GM12878 (cell line): ENCODE results near the gene SRCAP. TPM values are rescaled to one million over a fixed set of nuclear protein-coding genes. Genes with fewer than 3 reads are reported as not detected.

Experiments used
- ATAC-seq: fragments of 200-7000 bp; cut with Tn5 transposase; 3 replicates; pipeline ENCODE4 v1.9.1; 2020; ENCODE audit warnings: mild to moderate bottlenecking, moderate library complexity
- BruUV-seq: library from RNA; stranded (reverse); fragments of 400-500 nt; replicated peaks from 2 replicates; lab custom pipeline; 2021; lab: Mats Ljungman, UMichigan
- CTCF ChIA-PET: fragments of 300-600 bp; sonication (Branson Sonifier 250); formaldehyde crosslinking; extraction: SDS; loops from one replicate; lab custom pipeline; 2021; ENCODE audit warnings: inconsistent platforms; lab: Yijun Ruan, JAX
- POLR2A ChIA-PET: fragments of 350-600 bp; formaldehyde crosslinking; extraction: SDS; loops from one replicate; lab custom pipeline; 2021; ENCODE audit warnings: inconsistent platforms; lab: Charles Lee
- RAD21 ChIA-PET: fragments of 300-600 bp; sonication (Branson Sonifier 250); formaldehyde crosslinking; loops from one replicate; lab custom pipeline; 2023; ENCODE audit warnings: antibody characterized with exemption; ENCODE audit not compliant: unreplicated experiment; lab: Charles Lee
- SMC1A ChIA-PET: fragments of 300-600 bp; sonication (Branson Sonifier 250); formaldehyde crosslinking; loops from one replicate; lab custom pipeline; 2023; ENCODE audit not compliant: unreplicated experiment, uncharacterized antibody; lab: Charles Lee
- DNase-seq: peaks from one replicate; pipeline ENCODE4 v3.0.0-alpha.2; 2011; ENCODE audit warnings: low read depth, low spot score
- FAIRE-seq: peaks from 3 replicates; lab custom pipeline; 2011; peaks lifted over from hg19 to GRCh38; lab: Jason Lieb, UNC
- H2AFZ ChIP-seq: 2 replicates; pipeline ENCODE4 v1.6.0; 2011; ENCODE audit warnings: low read depth, low read length, control low read depth; ENCODE audit not compliant: control insufficient read depth
- H3K27ac ChIP-seq: 2 replicates; pipeline ENCODE4 v1.5.1; 2011; ENCODE audit warnings: control low read depth; ENCODE audit not compliant: control insufficient read depth, insufficient read depth
- H3K27me3 ChIP-seq, 2 experiments: replicated peaks in 1 of 2; 2 replicates each; pipeline versions ENCODE4 v1.6.0 to v1.6.1; 2011; ENCODE audit warnings: low read length in 1 of 2; ENCODE audit not compliant: control insufficient read depth in 2 of 2, insufficient read depth in 2 of 2
- H3K36me3 ChIP-seq, 2 experiments: 2 replicates each; pipeline ENCODE4 v1.5.1; 2011; ENCODE audit warnings: low read length in 1 of 2; ENCODE audit not compliant: control insufficient read depth in 2 of 2, insufficient read depth in 2 of 2
- H3K4me1 ChIP-seq: 2 replicates; pipeline ENCODE4 v1.6.1; 2011; ENCODE audit warnings: mild to moderate bottlenecking, low read length, moderate library complexity, mixed read lengths; ENCODE audit not compliant: control insufficient read depth, insufficient read depth
- H3K4me2 ChIP-seq: 2 replicates; pipeline ENCODE4 v1.6.0; 2011; ENCODE audit warnings: control low read depth; ENCODE audit not compliant: control insufficient read depth, insufficient read depth
- H3K4me3 ChIP-seq: fragments of 200-600 bp; sonication (generic); 2 replicates; pipeline ENCODE4 v1.5.1; 2016
- H3K79me2 ChIP-seq: 2 replicates; pipeline ENCODE4 v1.6.0; 2011; ENCODE audit warnings: low read length; ENCODE audit not compliant: control insufficient read depth, insufficient read depth
- H3K9ac ChIP-seq: 2 replicates; pipeline ENCODE4 v1.8.0; 2011; ENCODE audit warnings: low read length, control low read depth, mixed read lengths; ENCODE audit not compliant: control insufficient read depth, insufficient read depth
- H3K9me3 ChIP-seq: replicated peaks from 3 replicates; pipeline ENCODE4 v1.5.1; 2011; ENCODE audit warnings: mild to moderate bottlenecking, low read length; ENCODE audit not compliant: control insufficient read depth, insufficient read depth
- H4K20me1 ChIP-seq: 2 replicates; pipeline ENCODE4 v1.6.0; 2011; ENCODE audit not compliant: control insufficient read depth, insufficient read depth
- CHD4 ChIP-seq: fragments of 200-600 bp; sonication (generic); IDR thresholded peaks from 2 replicates; pipeline ENCODE4 v1.6.1; 2016; ENCODE audit warnings: mild to moderate bottlenecking
- CREM ChIP-seq: IDR thresholded peaks from 2 replicates; pipeline ENCODE4 v1.6.1; 2014; ENCODE audit warnings: antibody characterized with exemption, low read depth
- MLLT1 ChIP-seq: fragments of 450-650 bp; IDR thresholded peaks from 2 replicates; pipeline ENCODE4 v1.6.1; 2016; ENCODE audit warnings: mild to moderate bottlenecking
- NFYA ChIP-seq: IDR thresholded peaks from 2 replicates; pipeline ENCODE4 v1.6.1; 2011; ENCODE audit warnings: low read depth, mild to moderate bottlenecking, low read length, improper control_type of control experiment, borderline replicate concordance
- POLR2A ChIP-seq: IDR thresholded peaks from 2 replicates; pipeline ENCODE4 v1.6.1; 2011; ENCODE audit warnings: low read depth, mild to moderate bottlenecking, low read length
- RB1 ChIP-seq: fragments of 450-650 bp; formaldehyde crosslinking; IDR thresholded peaks from 2 replicates; pipeline ENCODE4 v1.6.1; 2017; ENCODE audit warnings: mild to moderate bottlenecking, borderline replicate concordance
- RBBP5 ChIP-seq: fragments of 200-600 bp; sonication (generic); conservative IDR thresholded peaks from 2 replicates; pipeline ENCODE4 v1.6.1; 2016
- RELB ChIP-seq: fragments of 450-650 bp; IDR thresholded peaks from 2 replicates; pipeline ENCODE4 v1.6.1; 2017; ENCODE audit warnings: low read depth, mild to moderate bottlenecking, moderate library complexity
- SIN3A ChIP-seq: IDR thresholded peaks from 2 replicates; pipeline ENCODE4 v1.6.1; 2012; ENCODE audit warnings: low read depth, low read length, improper control_type of control experiment
- WGBS: methylation state at CpG from one replicate; pipeline ENCODE4 v1.1.6; 2016; ENCODE audit warnings: low lambda C conversion rate; ENCODE audit not compliant: insufficient replicate concordance, insufficient coverage; ENCODE audit errors: missing lambda C conversion rate; 5-methylcytosine and 5-hydroxymethylcytosine counted together
- in situ Hi-C: fragments of 300-500 bp; cut with MboI; formaldehyde crosslinking; loops from 9 replicates; pipeline ENCODE4 v1.14.3; 2018; ENCODE audit warnings: mixed read lengths
- intact Hi-C: fragments of 100-400 bp; cut with micrococcal nuclease; formaldehyde crosslinking; loops from one replicate; pipeline ENCODE4 v1.14.2; 2022; ENCODE audit not compliant: unreplicated experiment
- polyA plus RNA-seq, 11 experiments: library from polyadenylated mRNA; depleted of rRNA in 4 of 11; unstranded in 6 of 11; stranded (reverse) in 5 of 11; fragments of >200 nt; fragmentation: Nextera tagmentation in 4 of 11; fragmentation: Illumina TruSeq in 1 of 11; extraction: Ambion mirVana in 4 of 11; extraction: Trizol in 1 of 11; gene quantifications; 1 replicate in 1 of 11; 2 replicates in 10 of 11; pipeline versions ENCODE4 v1.2.1 to v1.2.3, GENCODE V29; 2011 to 2016; ENCODE audit warnings: inconsistent platforms in 2 of 11, missing spikeins in 2 of 11, low read depth in 1 of 11
- total RNA-seq, 4 experiments: library from RNA; depleted of rRNA in 3 of 4; stranded (reverse); fragments of >200 nt in 3 of 4; fragmentation: Illumina TruSeq in 1 of 4; extraction: Trizol in 1 of 4; gene quantifications; 2 replicates each; pipeline versions ENCODE4 v1.2.1 to v1.2.3, GENCODE V29; 2013 to 2021
- TF ChIP-seq, protein P1 (sequence below): IDR thresholded peaks from 2 replicates; pipeline ENCODE4 v1.6.1; 2012; ENCODE audit warnings: low read depth, low read length, improper control_type of control experiment
- TF ChIP-seq, protein P2 (sequence below): IDR thresholded peaks from 2 replicates; pipeline ENCODE4 v1.6.1; 2012; ENCODE audit warnings: low read depth, low read length, improper control_type of control experiment

The SRCAP gene
- total and polyA plus RNA-seq, 10 of the 15 experiments (the other 5 are each of a cell fraction or from before 2014, with no cell fraction given), result 0.24 to 58.4 (median 11.6) TPM

- no peaks in the 10 kb centered on the region for H3K79me2 ChIP-seq
- ChIA-PET RAD21 (no interaction called here), POLR2A (no interaction called here)
These were observed 25.9 kb downstream of the SRCAP start for GRCh38 chr16:30724641-30725417.

DNA sequence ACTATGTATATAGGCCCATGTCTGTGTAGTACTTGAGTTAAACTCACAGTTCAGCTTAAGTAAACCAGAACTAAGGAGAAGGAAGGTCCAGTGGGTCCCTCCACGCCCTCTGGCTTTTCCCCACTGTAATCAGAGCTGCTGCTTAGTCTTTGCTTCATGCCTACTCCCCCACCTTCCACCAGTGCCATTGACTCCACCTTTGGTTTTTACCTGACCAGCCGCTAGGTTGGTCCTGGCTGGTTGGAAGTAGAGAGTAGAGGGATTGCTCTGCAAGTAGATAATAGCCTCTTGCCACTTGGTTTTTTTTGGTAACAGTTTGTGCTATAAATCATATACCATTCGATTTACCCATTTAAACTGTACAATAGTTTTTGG, 26.4 kb downstream of the SRCAP start:
- no peak overlapping the region for H3K27ac ChIP-seq
- CTCF ChIA-PET, result interaction anchor here (1.7 kb wide), 1 partner anchor 32 kb away, joined by 4 read pairs; no protein-coding TSS in a partner anchor
- POLR2A ChIA-PET, result no interaction called here
- ATAC-seq, result no peak
- RAD21 ChIA-PET, result no interaction called here
- H3K79me2 ChIP-seq, result no peaks in the 10 kb centered on the region
- BruUV-seq, result no TSS peak
- in situ Hi-C loops, result no loop called here
- no peak for FAIRE-seq
- SMC1A ChIA-PET, result no interaction called here
- no peak overlapping the region for H3K4me2 ChIP-seq
- intact Hi-C loops, result no loop called here
- H3K9ac ChIP-seq, result no peak overlapping the region
- no peak overlapping the region for H3K4me3 ChIP-seq
- WGBS, result 96% methylated on average over 3 of the region's 3 CpGs
- H3K27me3 ChIP-seq, result no peaks in the 10 kb centered on the region
- H2AFZ ChIP-seq, result no peak overlapping the region
- no peaks in the 10 kb centered on the region for H4K20me1 ChIP-seq
- H3K36me3 ChIP-seq, result peaks cover 41 to 47% of the 10 kb centered on the region in 2 experiments
- H3K9me3 ChIP-seq, result no peaks in the 10 kb centered on the region
- no peak for DNase-seq
- H3K4me1 ChIP-seq, result no peaks in the 10 kb centered on the region
- TF ChIP-seq RBBP5 (no peak), SIN3A (no peak), RB1 (no peak), CREM (no peak), MLLT1 (no peak), NFYA (no peak), RELB (no peak)
- TF ChIP-seq, protein P1, sequence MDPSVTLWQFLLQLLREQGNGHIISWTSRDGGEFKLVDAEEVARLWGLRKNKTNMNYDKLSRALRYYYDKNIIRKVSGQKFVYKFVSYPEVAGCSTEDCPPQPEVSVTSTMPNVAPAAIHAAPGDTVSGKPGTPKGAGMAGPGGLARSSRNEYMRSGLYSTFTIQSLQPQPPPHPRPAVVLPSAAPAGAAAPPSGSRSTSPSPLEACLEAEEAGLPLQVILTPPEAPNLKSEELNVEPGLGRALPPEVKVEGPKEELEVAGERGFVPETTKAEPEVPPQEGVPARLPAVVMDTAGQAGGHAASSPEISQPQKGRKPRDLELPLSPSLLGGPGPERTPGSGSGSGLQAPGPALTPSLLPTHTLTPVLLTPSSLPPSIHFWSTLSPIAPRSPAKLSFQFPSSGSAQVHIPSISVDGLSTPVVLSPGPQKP, result no peak
- TF ChIP-seq, protein P2, sequence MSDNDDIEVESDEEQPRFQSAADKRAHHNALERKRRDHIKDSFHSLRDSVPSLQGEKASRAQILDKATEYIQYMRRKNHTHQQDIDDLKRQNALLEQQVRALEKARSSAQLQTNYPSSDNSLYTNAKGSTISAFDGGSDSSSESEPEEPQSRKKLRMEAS, result no peak

More at GRCh38 chr16:30724641-30725417, 25.9 kb downstream of the SRCAP start:
- H3K4me2 ChIP-seq, result no peak overlapping the region
- TF ChIP-seq POLR2A (peak; percentile 56; the same call in 1 of the 2 replicates), CHD4 (no peak)
- H4K20me1 ChIP-seq, result no peaks in the 10 kb centered on the region
- no peak for FAIRE-seq
- no TSS peak for BruUV-seq
- H3K4me3 ChIP-seq, result no peak overlapping the region
- H3K9me3 ChIP-seq, result no peaks in the 10 kb centered on the region
- intact Hi-C loops, result no loop called here
- no peak overlapping the region for H3K27ac ChIP-seq
- no peak overlapping the region for H3K9ac ChIP-seq
- ATAC-seq, result no peak
- H3K27me3 ChIP-seq, result no peaks in the 10 kb centered on the region
- H3K36me3 ChIP-seq, result peaks cover 47 to 49% of the 10 kb centered on the region in 2 experiments
- H3K4me1 ChIP-seq, result no peaks in the 10 kb centered on the region
- ChIA-PET SMC1A (no interaction called here), CTCF (interaction anchor here (0.5 to 1.7 kb wide), 2 partner anchors 31 to 89 kb away, joined by 3 to 4 read pairs; no protein-coding TSS in a partner anchor)
- no peak overlapping the region for H2AFZ ChIP-seq
- DNase-seq, result no peak
- 79% methylated on average over 23 of the region's 23 CpGs for WGBS
- in situ Hi-C loops, result no loop called here
